Stimulated activated CD4-positive, alpha-beta T cell treated with anti-CD3 and anti-CD28 coated beads, Interleukin-15, amount 100 ng/mL, for 1 hour (primary cell): ENCODE data around the gene WRAP73.
A peak's percentile ranks its signal among the peaks of the same experiment; 100 is the strongest.

Source experiments
- DNase-seq, 2 donors: peaks; one replicate each; pipeline ENCODE4 v3.0.0-alpha.2; 2020; ENCODE audit warnings: low read depth in 1 of 2, low spot score in 1 of 2

The WRAP73 gene, protein sequence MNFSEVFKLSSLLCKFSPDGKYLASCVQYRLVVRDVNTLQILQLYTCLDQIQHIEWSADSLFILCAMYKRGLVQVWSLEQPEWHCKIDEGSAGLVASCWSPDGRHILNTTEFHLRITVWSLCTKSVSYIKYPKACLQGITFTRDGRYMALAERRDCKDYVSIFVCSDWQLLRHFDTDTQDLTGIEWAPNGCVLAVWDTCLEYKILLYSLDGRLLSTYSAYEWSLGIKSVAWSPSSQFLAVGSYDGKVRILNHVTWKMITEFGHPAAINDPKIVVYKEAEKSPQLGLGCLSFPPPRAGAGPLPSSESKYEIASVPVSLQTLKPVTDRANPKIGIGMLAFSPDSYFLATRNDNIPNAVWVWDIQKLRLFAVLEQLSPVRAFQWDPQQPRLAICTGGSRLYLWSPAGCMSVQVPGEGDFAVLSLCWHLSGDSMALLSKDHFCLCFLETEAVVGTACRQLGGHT

DNA sequence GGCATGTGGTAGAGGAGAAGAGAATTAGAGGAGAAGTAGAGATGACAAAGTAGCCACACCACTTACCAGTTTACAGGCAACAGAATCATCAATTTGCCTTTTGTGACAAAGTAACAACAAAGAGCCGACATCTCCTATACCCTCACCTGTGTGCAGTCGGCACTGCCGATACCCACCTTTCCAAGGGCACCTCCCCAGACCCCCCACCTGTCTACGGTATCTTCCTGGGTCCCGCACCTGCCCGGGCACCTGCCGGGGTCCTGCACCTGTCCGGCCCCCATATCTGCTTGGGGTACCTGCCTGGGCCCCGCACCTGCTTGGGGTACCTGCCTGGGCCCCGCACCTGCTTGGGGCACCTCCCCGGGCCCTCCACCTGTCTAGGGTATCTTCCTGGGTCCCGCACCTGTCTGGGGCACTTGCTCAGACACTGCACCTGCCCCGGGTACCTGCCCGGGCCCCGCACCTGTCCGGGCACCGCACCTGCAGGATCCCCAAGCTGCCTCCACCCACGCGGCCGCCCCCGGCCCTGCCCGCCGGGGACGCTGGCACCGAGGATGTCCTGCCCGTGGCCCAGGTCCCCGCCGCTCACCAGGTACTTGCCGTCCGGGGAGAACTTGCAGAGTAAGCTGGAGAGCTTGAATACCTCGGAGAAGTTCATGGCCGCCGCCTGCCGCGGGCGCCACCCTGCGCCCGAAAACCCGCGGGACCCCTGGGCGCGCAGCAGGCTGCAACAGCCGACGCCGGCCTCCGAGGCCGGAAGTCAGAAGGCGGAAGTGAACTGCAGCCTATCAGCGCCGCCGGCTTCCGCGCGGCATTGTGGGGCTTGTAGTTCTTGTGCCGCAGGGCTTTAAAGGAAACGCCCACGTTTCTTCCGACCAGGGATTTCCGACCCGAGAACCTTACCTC lies at the start of gene WRAP73:
Gene WRAP73 (minus strand): TSS at position 762 of the 906 bp plus-strand sequence. CDS start 104 bp downstream, at position 658.
- peak; percentile 74 to 79 for DNase-seq

DNA sequence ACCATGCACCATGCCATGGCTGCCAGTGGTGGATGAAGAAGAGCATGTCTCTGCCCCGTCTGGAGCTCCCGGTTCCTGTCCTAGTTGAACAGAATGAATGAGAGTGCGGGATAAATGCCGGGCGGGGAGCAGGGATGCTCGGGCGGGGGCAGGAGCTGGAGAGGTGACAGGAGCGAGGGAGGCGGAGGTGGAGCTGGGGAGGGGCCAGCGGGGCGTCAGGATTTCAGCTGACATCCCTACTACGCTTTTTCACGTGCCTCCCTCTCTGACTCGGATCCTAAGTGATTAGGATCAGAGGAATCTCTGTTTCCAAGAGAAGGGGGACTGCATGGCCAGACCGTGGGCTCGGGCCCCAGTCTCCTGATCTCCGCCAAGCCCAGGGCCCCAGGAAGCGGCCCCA lies 49.7 kb upstream of the WRAP73 start:
- DNase-seq, result no peak

DNA sequence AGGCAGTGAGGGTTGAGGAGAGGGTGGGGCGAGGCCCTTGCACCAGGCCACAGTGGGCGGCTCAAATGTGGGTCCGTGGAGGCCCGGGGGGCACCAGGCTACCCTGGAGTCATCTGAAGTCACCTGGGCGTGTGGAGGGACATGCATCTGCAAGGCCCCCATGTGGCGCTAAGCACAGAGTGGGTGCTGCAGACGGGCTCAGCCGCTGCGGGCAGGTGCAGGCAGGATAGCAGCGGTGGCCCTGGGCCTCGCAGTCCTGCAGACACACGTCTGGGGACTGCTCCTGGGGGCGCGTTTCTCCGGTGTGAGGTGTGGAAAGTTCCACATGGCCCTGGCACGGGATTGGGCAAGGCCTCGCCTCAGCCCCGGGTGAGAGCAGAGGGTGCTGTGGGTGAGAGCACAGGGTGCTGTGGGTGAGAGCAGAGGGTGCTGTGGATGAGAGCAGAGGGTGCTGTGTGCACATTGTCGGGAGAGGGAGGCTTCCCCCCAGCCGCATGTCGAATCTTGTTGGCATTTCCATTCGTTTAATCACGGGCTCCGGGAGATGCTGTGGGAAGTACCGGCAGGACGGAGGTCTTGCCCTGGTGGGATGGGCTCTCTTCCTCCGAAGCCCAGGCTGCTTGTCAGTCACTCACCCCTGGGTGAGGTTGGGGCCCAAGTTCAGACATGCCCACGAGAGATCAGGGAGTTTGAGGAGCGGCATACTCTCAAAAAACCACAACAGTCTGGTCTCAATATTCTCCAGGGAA lies 48.9 kb upstream of the WRAP73 start:
- no peak for DNase-seq

DNA sequence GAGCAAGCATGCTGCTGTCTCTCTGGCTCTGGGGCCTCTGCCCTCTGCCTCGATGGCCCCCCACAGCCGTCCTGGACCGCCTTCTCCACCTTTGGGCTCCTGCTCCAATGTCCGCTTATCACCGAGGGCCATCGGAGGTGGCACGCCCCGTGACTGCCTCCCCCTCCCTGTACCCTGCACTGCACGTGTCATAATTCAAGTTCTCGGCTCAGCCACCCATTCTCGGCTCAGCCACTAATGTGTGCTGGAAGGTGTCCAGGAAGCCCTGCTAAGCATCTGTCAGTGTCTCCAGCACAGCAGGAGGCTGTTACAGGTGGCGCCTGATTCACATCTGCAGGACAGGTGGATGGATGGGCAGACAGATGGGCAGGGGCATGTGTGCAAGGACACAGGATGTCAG lies 47.9 kb upstream of the WRAP73 start:
- DNase-seq, result no peak

DNA sequence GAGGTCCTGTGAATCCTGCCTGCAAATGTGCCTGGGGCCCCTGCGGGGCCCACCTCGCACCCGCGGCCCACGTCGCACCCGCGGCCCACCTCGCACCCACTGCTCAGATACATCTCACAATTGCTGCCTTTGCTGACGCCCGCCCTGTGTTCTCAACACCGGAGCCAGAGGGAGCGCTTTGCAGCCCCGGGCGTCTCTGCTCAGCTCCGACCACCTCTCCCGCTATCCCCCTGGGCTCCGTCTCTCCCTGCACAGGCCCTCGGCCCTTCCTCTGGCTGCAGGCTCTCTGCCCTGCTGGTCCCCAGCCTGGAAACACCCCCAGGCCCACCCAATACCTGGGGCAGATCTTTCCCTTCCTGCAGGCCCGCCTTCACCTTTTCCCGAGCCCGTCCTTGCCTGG lies 47.2 kb upstream of the WRAP73 start:
- DNase-seq, result no peak

DNA sequence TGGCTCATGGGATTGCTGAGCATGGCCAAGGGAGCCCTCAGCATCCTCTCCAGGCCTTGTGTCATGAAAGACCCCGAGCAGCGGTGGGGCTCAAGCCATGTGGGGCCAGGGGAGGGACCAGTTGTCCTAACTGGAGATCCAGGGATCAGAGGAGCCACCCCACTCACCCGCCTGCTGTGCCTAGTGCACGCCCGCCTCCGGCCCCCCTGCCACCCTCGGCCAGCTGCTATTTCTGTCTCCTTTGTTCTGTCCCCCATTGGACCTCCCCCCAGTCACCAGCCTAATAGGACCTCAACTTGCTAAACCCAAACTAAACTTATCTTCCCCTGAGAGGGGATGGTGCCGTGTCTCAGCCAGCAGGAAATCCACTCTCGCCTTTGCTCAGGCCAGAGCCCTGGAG lies 46.8 kb upstream of the WRAP73 start:
- no peak for DNase-seq

DNA sequence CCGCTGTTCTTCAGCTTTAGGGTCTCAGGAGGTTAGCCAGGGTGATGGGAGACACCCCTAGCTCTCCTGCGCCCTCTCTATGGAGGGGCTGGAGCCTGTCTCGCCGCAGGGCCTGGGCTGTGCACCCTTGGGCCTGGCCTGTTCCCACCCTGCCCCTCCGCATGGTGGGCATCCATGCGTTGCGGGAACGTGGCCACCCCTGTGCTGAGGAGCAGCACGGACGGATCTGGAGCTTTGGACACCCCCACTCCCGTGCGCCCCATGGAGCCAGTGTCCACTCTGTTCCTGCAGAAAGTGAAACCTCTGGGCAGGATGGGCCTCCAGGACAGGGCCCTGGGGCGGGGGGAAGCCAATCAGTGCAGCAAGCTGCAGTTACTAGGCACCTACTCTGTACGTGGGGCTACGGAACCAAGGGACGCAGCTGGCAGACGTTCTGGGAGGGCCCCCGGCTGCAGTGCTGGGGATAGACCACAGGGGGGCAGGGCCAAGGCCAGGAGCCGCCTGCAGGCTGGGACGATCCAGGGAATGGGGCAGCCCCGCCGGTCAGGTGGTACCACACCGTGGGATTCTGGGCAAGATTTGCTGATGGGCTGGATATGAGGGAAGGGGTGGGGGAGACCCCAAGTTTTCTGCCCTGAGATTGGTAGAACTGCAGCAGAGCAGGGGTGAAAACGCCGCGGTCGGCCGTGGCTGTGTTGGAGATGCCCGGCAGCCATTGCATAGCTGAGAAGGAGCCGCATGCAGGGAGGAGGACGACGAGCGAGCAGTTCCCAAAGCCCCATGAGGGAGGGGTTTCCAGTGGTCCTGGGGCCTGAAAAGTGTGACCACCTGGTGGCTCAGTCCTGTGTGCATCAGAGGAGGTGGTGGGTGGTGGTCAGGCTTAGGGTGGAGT lies 45.7 kb upstream of the WRAP73 start:
- peak in 1 of 2 donors; percentile 24 for DNase-seq

DNA sequence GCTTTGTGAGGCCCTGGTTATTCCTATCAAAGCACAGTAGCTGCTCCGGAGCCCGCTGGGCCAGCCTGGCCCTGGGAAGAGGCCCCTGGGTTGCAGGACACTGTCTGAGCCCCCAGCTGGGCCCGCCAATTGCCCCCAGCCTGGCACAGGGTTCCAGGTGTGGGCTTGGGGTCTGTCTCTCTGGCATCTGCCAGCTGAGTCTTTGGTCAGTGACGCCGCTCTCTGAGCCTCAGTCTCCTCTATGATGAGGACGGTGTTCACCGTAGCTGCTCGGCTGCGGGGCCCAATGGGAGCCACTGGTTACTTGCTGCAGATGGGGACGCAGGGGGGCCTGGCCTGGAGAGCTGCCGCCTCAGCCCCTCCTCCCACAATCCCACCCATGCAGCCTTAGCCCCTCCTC lies 43.4 kb upstream of the WRAP73 start:
- no peak for DNase-seq

DNA sequence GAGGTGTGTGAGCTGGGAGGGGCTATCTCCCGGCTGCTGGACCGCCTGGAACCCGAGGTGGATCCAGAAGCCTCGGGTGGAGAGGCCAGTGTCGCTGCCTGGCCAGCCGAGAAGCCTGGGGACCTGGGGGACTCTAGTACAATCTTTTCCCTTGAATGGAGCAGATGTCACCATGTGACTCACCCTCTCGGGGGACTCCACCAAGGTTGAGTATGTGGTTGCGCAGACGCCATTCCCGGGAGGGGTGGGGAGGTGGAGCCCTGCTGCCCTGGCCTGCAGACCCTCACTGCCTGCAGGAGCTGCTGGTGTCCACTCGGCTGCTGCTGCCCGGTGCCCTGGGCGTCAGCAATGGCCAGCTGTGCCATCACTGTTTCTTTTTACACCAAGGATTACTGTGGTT lies 42.7 kb upstream of the WRAP73 start:
- DNase-seq, result no peak

DNA sequence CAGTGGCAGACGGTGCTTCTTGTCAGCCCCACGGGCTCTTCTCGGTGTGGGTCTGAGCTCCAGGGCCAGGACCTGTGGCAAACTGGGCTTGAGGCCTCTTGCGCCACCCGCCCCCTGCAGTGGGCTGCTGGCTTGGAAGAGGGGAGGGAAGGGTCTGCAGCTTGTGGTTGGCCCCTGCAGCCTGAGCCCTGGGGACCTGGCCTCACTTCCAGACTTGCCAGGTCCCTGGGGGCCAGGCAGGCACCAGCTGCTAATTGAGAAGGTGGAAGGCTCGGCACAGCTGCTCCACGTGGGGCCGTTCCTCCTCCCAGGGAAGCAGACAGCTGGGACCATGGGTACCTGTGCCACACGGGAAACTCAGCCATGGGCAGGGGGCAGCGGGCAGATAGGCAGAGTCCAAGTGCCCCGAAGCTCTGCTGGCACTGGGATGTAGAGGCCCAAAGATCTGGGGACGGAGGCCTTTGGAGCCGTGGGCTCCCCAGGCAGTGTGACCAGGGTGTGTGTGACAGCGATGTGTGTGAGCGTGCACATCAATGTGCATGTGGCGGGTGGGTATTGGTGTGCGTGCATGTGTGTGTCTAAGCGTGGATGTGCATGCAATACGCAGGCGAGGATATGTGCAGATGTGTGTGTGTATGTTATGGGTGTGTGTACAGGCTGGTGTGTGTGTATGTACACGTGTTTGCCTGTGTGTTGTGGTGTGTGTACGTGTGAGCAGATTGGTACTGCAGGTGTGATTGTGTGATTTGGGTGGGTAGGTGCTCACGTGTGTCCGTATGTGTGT lies 41.7 kb upstream of the WRAP73 start:
- no peak for DNase-seq

DNA sequence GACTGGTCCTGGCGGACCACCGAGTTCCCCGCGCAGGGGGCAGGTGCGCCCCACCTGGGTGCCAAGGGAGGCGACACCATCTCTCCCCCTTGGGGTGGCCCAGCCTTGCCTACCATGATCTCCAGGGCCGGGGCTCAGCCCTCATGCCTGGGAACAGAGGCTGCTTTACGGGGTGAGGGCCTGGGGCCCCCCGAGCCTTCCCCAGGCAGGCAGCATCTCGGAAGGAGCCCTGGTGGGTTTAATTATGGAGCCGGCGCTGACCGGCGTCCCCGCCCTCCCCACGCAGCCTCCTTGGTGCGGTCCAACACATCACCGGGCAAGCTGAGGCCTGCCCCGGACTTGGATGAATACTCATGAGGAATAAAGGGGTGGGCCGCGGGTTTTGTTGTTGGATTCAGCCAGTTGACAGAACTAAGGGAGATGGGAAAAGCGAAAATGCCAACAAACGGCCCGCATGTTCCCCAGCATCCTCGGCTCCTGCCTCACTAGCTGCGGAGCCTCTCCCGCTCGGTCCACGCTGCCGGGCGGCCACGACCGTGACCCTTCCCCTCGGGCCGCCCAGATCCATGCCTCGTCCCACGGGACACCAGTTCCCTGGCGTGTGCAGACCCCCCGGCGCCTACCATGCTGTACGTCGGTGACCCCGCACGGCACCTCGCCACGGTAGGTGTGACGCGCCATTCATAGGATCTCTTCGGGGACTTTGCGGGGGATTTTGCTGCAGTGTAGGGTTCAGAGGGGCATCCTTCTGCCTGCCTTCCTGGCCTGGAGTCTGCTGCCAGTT lies 40.6 kb upstream of the WRAP73 start:
- DNase-seq, result no peak

DNA sequence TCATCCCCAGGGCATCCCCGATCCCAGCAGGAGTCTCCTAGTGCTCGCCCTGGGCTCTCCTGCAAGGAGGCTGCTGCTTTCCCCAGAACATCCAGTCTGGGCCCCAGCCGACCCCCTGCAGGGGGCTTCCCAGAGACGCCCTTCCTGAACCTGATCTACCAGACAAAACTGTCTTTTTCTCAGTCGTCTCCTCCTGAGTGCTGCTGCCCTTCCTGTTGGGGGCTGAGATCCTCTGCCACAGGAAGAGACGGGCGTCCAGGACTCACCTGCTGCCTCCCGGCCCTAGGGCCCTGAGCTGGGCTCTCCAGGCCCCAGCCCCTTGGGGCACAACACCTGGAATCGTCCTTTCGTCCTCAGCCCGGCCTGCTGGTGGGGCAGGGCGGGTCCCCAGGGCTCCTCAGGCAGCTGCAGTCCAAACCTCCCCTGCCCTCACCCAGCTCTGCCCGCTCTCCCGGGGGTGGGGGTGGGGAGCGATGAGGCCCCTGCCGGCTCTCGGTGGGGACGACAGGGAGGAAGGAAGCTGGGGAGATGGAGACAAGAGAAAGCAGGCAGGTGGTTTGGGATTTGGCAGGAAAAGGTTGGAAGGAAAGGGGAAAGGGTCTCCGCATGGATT lies 39.3 kb upstream of the WRAP73 start:
- no peak for DNase-seq

DNA sequence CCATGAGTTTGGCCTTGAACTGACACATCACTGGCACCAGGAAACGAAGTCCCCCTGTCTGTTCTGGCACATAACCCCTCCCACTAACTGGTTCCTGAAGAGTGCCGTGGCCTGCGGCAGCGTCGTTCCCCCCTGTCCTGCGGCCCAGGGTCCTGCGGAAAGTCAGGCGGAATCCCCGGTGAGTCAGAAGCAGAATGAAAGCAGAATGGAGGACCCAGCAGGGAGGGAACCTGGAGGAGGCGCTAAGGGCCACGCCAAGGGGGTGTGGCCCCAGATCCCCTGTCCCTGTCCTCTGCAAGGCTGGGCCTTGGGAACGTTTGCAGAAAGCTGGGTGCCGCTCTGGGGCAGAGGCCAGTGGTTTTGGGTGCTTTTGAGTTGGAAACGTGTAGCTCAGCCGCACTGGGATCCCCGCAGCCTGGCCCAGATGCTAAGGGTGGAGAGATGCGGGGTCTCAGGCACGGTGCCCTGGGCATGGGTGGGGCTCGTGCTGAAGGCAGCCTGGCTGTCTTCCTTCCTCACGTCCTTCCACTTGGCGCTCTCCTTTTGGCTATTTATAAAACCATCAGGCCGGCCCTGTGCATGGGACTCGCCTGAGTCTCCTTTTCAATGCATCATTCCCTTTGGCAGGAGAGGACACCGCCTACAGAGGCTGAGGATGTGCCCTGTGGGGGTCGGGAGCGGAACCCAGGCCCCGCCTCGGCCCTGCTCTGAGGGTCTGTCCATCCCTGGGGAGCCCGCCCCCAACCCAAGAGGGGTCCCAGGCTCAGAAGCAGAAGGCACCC lies 38.6 kb upstream of the WRAP73 start:
- DNase-seq, result no peak

DNA sequence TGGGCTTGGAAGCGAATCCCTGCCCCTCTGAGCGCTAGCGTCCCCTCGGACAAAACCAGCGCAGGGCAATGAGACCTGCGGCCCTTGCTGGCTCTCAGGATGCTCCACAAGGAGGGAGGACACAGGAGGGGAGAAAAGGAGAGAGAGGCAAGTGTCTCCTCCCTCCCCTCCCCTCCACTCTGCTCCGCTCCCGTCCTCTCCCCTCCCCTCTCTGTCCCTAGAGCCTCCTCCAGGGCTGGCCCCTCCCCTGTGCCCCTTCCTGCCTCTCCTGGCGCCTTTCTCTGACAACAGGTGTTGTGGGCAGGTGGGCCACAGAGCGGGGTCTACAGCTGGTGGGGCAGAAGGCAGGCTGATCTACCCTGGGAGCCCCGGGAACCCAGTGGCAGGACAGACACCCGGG lies 37.6 kb upstream of the WRAP73 start:
- DNase-seq, result no peak

DNA sequence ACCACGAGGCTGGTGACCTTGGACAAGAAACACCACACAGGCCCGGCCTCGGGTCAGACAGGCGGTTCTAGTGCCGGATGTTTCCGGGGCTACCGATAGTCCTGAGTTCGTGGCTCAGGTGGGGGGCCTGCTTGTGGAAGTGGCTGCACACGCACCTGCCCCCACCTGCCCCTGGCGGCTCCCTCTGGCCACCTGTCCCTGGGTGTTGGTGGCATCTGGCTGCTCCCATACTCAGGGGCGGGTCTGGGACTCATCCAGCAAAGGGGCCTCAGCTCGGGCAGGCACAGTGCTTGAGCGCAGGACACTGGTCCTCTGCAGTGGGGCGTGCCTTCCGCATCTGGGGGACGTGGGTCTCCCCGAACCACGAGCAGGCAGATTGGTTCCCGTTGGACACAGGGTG lies 36.0 kb upstream of the WRAP73 start:
- DNase-seq, result no peak

DNA sequence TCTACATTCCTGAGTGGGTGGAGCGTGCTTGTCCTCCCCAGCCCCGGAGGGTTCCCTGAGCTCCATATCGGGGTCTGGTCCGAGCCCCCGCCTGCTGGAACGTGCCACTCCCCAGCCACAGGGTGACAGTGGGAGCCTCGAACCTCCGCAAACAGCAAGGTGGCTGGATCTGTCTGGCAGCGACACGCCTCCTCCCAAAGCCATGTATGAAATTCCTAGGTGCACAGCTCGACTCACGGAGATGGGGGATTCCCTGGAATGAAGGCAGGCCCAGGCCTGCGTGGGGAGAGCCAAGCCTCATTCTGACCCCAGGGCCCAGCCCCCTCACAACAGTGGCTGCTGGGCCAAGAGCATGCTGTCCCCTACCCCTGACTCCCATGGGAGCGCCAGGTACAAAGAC lies 35.3 kb upstream of the WRAP73 start:
- DNase-seq, result no peak

DNA sequence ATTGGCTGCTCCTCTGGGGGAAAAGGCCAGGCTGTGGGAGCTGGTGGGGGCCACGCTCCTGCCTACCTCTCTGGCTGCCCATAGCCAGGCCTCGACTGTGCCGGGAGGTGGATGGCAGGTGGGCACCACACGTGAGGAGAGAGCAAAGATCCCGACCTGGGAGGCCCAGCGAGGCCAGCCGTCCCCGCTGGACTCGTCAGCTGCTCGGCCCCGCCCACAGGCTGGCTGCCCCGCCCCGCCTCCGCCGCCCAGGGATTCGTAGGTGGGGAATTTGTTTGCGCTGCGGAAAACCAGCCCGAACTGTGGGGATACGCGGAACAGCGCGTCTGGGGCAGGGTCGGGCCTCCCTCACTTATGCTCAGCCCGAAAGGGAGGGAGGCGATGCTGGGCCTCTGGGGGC lies 34.1 kb upstream of the WRAP73 start:
- DNase-seq, result no peak

DNA sequence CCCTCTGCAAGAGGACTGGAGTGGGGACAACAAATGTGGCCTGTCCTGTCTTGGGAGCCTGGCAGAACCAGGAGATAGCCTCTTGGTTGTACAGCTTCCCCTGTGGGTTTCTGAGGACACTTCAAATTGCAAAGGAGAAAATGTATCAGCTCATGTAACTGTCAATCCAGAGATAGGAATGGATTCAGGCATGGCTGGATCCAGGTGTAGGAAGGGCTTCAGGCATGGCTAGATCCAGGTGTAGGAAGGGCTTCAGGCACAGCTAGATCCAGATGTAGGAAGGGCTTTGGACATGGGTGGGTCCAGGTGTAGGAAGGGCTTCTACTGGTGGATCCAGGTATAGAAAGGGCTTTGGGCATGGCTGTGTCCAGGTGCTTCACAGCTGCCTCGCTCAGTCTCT lies 33.3 kb upstream of the WRAP73 start:
- no peak for DNase-seq
